HG03520 (cell line): Measurements from ENCODE around the gene KLC1.

Experiments used
- ATAC-seq: cut with Tn5 transposase; IDR thresholded peaks from one replicate; pipeline ENCODE4 v1.9.1; 2021; ENCODE audit warnings: mild to moderate bottlenecking, moderate library complexity; ENCODE audit not compliant: unreplicated experiment

Gene KLC1

GRCh38 chr14:103744621-103745395 lies 115.8 kb downstream of the KLC1 start:
- ATAC-seq = no peak

- no peak for ATAC-seq
Measured at GRCh38 chr14:103745424-103745823, 116.4 kb downstream of the KLC1 start.

- no peak for ATAC-seq
Measured at GRCh38 chr14:103746701-103747100, 117.7 kb downstream of the KLC1 start.

GRCh38 chr14:103748534-103748857 lies 119.5 kb downstream of the KLC1 start:
- no peak for ATAC-seq

GRCh38 chr14:103749452-103749851 lies 120.4 kb downstream of the KLC1 start:
- ATAC-seq = no peak

- no peak for ATAC-seq
Measured at GRCh38 chr14:103749860-103750259, 120.8 kb downstream of the KLC1 start.
